Eye (tissue), 1 donor: ENCODE data around the gene GRAMD2A.
"Not testable (repeated sequence)": the region's sequence is repeated elsewhere in the genome, so short reads cannot be mapped to it uniquely, and the experiment has no call there.

Experiments
- DNase-seq: peaks from one replicate; pipeline ENCODE4 v3.0.0-alpha.2; 2015

GRAMD2A gene

DNA sequence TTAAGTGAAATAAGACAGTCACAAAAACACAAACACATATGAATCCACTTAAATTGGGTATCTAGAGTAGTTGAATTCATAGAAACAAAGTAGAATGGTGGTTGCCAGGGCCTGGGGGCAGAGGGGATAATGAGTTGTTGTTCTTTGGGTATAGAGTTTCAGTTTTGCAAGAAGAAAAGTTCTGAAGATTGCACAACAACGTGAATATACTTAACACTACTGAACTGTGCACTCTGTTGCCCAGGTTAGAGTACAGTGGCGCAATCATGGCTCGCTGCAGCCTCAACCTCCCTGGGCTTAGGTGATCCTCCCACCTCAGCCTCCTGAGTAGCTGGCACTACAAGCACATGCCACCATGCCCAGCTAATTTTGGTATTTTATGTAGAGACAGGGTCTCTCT, 14.9 kb downstream of the GRAMD2A start:
- no peak for DNase-seq

DNA sequence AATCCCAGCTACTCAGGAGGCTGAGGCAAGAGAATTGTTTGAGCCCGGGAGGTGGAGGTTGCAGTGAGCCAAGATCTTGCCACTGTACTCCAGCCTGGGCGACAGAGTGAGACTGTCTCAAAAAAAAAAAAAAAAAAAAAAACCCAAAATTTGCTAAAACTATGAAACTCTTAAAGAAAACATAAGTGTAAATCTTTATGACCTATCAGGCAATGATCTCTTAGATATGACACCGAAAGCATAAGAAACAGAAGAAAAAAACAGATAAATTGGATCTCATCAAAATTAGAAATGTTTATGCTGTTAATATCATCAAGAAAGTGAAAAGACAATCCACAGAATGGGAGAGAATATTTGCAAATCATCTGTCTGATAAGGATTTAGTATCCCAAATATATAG, 15.3 kb downstream of the GRAMD2A start:
- no peak for DNase-seq

DNA sequence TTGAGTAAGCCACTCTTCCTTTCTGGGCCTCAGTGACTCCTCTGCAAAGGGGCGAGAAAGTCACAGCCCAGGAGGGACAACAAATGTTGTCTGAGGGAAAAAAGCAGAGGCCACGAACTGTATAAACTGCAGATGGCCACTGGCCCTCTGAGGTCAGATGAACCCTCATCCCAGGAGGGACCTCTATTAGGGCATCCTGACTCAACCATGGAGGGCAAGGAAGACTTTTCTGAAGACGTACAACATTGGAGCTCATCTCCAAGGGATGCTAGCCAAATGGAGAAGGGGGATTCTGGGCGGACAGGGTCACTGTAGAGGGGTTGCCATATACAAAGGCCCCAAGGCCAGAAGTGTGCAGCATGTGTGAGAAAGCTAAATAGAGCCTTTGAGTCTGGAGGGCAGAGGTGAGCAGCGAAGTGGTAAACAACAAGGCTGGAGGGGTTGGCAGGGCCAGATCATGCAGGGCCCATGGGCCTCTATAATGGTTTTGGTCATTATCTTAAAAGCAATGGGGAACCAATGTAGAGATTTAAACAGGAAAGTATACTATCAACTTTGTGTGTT, 16.7 kb downstream of the GRAMD2A start:
- DNase-seq, result no peak

GRCh38 chr15:72179950-72180581, 17.5 kb downstream of the GRAMD2A start:
- DNase-seq, result no peak

DNA sequence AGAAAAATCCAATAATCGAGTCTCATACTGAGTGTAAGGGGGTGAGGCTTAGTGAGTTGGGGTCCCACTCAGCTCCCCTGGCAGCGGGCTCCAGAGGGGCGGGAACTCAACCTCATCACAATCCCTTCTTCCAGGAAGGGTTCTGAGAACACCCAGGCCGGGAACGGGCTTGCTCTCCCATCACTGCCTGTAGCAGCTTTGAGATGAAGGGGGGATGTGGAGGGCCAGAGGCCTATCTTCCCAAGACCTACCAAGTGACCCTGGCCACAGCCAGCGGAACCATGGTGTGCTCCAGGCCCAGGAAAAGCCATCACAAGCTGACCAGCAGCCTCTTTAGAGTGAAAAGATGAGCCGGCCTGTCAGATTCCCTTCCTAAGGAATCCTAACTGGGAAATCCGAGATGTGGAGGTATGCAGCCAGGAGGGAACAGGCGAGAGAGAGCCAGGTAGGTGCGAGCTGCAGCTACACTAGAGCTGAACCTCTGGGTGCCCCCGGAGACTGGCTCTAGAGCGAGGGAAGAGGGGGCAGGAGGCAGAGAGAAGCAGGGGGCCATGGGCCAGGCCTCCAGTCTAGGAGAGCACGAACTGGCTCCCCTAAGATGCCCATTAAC, 18.5 kb downstream of the GRAMD2A start:
- no peak for DNase-seq

DNA sequence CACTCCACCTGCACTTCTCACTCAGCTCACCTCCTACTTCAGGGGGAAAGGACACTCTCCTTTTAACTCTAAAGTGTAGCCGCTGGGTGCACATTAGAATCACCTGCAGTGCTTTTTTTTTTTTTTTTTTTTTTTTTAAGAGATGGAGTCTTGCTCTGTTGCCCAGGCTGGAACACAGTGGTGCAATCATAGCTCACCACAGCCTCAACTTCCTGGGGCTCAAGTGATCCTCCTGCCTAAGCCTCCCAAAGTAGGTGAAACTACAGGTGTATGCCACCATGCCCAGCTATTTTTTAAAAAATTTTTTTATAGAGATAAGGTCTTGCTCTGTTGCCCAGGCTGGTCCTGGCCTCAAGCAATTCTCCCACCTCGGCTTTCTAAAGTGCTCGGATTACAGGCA, 20.8 kb downstream of the GRAMD2A start:
- DNase-seq, result no peak

DNA sequence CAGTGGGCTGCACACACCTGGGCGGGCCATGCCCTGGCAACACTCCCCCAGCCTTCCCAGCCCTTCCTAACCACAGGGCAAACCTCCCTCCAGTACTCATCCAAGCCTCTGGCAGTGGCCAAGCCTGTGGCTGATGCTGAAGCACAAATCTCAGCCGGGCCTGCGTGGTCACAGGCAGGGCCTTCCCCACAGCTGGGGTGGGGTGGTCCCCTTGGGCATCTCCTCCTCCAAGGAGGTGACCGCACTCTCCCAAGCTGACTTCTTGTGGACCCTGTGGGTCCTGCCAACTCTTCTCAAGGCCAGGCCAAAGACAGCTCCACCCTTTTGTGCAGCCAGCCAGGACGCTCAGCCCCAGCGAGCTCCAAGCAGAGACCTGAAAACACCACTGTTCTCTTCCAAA, 21.4 kb downstream of the GRAMD2A start:
- DNase-seq, result no peak

DNA sequence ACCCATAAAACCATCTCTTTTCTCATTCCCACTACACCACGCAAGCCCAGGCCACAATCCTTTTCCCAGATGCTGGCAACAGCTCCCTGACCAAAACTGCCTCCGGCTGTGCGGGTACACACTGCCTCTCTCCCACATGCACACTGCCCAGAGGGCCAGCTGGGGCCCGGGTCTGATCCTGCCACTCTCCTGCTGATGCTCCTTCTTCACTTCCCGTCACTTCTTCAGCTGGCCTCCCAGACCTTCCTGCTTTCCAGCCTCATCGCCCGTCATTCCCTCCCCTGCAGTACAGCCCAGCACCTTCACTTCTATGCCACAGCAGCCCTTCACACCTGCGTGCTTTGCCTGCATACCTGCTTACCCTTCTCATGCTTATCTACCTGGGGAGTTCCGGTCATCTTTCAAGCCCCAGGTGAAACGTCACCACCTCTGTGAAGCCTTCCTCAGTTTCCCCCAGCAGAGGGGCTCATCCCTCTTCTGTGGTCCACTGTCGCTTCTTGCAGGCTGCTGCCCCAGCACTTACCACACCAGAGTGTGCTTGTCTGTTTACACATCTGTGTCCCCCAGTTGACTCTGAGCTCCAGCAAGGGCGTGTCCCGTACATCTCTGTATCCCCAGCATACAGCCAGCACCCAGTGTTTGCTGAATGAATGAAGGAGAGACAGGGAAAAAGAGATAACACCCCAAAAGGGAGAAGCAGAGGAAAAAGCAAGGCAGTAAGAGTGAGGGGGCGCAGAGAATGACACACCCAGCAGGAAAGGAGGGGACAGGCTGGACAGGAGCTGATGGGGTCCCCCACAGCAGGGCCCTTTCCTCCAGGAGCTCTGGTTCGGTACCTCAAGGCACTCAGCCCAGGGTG, 22.2 kb downstream of the GRAMD2A start:
- no peak for DNase-seq

DNA sequence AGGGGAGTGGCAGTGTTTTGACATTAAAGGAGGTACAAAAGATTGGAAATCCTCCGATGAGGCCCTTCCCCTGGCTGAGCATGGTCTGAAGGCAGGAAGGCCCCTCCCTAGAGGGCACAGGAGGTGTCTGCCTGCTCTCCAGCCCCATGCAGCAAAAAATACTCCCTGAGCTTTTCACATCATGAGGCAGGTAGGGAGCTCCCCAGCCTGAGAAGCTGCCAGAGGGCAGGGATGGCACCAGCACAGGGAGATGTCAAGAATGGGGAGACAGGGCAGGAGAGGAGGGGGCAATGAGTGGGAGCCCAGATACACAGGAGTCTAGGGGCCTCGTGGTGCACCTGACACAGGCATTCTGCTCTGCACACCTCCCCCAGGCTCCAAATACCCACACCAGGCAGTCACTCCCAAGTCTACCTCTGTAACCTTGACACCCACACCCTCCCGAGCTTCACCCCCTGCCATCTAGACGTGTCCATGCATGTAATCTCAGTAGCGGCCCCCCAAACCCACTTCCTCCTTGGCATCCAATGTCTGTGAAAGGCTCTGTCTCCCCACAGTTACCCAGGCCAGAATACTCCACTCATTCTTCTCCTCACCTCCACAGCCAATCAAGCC, 22.9 kb downstream of the GRAMD2A start:
- no peak for DNase-seq

GRCh38 chr15:72173864-72174550, 23.6 kb downstream of the GRAMD2A start:
- no peak for DNase-seq

DNA sequence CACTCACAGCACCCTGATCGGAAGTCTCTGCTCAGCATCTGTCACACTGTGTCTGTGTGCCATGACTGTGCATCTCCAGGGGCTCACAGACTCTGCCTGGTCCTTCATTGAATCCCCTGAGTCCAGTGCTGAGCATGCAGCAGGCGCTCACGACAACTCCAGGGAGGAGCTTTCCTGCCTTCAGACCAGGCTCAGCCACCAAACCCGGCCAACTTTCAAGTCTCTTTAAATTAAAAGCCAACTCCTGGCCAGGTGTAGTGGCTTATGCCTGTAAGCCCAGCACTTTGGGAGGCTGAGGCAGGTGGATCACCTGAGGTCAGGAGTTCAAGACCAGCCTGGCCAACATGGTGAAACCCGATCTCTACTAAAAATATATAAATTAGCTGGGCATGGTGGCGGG, 24.2 kb downstream of the GRAMD2A start:
- DNase-seq, result no peak

DNA sequence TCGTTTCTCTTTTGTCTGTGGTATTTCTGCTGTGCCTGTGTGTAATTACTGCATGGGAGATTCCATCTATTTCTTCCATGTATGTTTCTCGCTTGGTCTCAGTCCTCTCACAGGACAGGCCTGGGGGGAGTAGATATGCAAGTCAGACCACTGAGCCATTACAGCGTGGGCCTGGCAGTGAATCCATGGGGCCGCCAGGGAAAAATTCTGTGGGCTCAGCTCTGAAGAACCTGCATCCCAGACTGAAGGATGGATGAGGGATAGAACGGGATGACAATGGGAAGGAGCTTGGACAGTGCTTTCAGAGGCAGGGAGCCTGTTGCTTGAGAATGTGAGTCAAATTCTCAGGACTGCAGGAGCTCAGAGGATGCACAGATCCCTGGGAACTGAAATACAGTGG, 24.8 kb downstream of the GRAMD2A start:
- DNase-seq, result no peak

GRCh38 chr15:72171978-72172377, 25.6 kb downstream of the GRAMD2A start:
- DNase-seq, result not testable (repeated sequence)

- no peak for DNase-seq
Observed at GRCh38 chr15:72170691-72171090, 26.9 kb downstream of the GRAMD2A start.

DNA sequence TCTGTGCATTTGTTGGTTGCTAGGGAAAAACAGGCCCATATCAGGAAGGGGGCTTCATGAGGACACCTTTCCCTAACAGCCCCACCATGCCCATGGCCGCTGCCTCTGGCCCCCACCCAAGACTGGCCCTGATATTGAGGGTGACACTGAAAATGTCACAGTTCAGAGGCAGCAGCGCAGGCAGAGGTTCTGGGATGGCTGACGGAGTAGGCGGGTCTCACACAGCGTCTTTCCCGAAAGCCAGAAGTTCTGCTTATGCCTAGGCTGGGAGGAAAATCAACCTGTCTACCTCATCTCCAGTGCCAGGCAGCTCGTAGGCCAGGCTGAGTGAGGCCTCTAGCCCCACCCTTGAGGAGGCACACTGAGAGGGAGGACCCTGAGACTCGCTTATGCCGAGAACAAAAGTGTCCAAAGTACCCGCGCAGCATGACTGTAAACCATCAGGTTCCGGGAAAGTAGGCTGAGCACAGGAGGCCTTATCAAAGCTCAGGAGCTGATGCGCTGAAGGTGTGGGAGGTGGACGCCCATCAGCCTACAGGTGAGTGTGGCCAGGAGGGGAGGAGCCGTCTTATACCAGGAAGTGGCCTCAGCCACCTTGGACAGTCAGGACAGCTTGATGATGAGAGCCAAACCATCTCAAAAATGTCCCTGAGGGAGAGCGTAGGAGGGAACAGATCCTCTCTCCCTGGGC, 27.5 kb downstream of the GRAMD2A start:
- no peak for DNase-seq

- no peak for DNase-seq
Observed at GRCh38 chr15:72169236-72169920, 28.2 kb downstream of the GRAMD2A start.

DNA sequence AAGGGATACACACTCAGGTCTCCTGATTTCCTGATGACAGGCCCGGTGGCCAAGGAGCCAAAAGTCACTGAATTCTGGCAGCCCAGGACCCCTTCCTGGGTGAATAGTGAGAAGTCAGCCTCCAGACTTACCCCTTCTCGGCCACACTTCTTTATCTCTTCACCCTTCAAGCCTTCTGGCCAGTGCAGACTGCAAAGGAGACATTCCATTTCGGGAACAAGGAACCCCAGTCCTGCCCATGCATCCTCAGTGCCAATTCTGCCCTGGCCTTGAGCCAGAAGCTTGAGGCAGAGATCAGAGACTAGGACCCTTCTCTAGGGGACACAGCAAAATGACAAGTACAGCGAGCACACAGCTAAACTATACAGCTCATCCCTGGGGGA, 28.8 kb downstream of the GRAMD2A start:
- DNase-seq, result no peak

GRCh38 chr15:72168131-72168807, 29.3 kb downstream of the GRAMD2A start:
- peak; percentile 51 for DNase-seq

- DNase-seq, result no peak
Observed at GRCh38 chr15:72167445-72167844, 30.1 kb downstream of the GRAMD2A start.

GRCh38 chr15:72166716-72167417, 30.7 kb downstream of the GRAMD2A start:
- no peak for DNase-seq
